ENCODE results near the gene PSME3. TPM values are rescaled to one million over a fixed set of nuclear protein-coding genes. Genes with fewer than 3 reads are reported as not detected.

PSME3 gene
- total and polyA plus RNA-seq, 2 of the 13 experiments (the other 11 are each of a cell fraction or from before 2014, with no cell fraction given) = 66.3 to 135 TPM

GRCh38 chr17:42853968-42854790, 21.0 kb downstream of the PSME3 start (continued):
- TF ChIP-seq ZNF276 (CRISPR knock-in tag; IDR thresholded peaks at IDR 0.05; ENCODE audit: low read depth) (peak; percentile 60; the same call in 1 of the 2 replicates), KDM4B (CRISPR knock-in tag; IDR thresholded peaks at IDR 0.05) (0 out of 2 replicates have a peak, but pooled peaks have one; percentile 49), ZNF746 (CRISPR knock-in tag; IDR thresholded peaks at IDR 0.05) (peak; percentile 76), ZNF441 (CRISPR knock-in tag; IDR thresholded peaks at IDR 0.05; ENCODE audit: borderline replicate concordance) (peak; percentile 26; the same call in 1 of the 2 replicates), ZSCAN25 (CRISPR knock-in tag; IDR thresholded peaks at IDR 0.05) (0 out of 2 replicates have a peak, but pooled peaks have one; percentile 51), ELF3 (CRISPR knock-in tag; IDR thresholded peaks at IDR 0.05) (peak; percentile 80), ZNF430 (CRISPR knock-in tag; IDR thresholded peaks at IDR 0.05) (peak; percentile 71; the same call in 1 of the 2 replicates), IKZF5 (CRISPR knock-in tag; IDR thresholded peaks at IDR 0.05) (peak; percentile 65), POLR2A (IDR thresholded peaks at IDR 0.05; ENCODE audit: insufficient read depth in 1 of 2, low read depth in 2 of 2, low read length in 2 of 2) (peak in 1 of 2 experiments; percentile 45; a peak in 1 of 4 replicates), ZFP62 (CRISPR knock-in tag; IDR thresholded peaks at IDR 0.05) (no peak), TAF15 (IDR thresholded peaks at IDR 0.05; ENCODE audit: low read depth, low read length, poor library complexity, severe bottlenecking) (peak; percentile 75), ADNP (CRISPR knock-in tag; IDR thresholded peaks at IDR 0.05) (no peak), NFYC (CRISPR knock-in tag; IDR thresholded peaks at IDR 0.05) (peak; percentile 14; the same call in 1 of the 2 replicates), ZMAT3 (CRISPR knock-in tag; conservative IDR thresholded peaks at IDR 0.05) (peak; percentile 91; the same call in 1 of the 2 replicates), HNF1A (IDR thresholded peaks at IDR 0.05; ENCODE audit: low read depth) (peak; percentile 44; the same call in 1 of the 2 replicates), HNF1A (CRISPR knock-in tag; IDR thresholded peaks at IDR 0.05; ENCODE audit: borderline replicate concordance) (peak; percentile 61; the same call in 1 of the 2 replicates), ZNF761 (CRISPR knock-in tag; conservative IDR thresholded peaks at IDR 0.05) (peak; percentile 39; the same call in 1 of the 2 replicates), CREB1 (IDR thresholded peaks at IDR 0.05) (no peak), CREB1 (CRISPR knock-in tag; IDR thresholded peaks at IDR 0.05) (no peak), ZNF572 (CRISPR knock-in tag; IDR thresholded peaks at IDR 0.05) (peak; percentile 85; the same call in 1 of the 2 replicates), ZNF543 (CRISPR knock-in tag; IDR thresholded peaks at IDR 0.05) (0 out of 2 replicates have a peak, but pooled peaks have one; percentile 78), AHR (CRISPR knock-in tag; IDR thresholded peaks at IDR 0.05) (no peak), ZNF451 (CRISPR knock-in tag; IDR thresholded peaks at IDR 0.05) (0 out of 2 replicates have a peak, but pooled peaks have one; percentile 13)

Data from HepG2 (cell line).